ENCODE measurements around the gene OTX2.

OTX2 gene

DNA sequence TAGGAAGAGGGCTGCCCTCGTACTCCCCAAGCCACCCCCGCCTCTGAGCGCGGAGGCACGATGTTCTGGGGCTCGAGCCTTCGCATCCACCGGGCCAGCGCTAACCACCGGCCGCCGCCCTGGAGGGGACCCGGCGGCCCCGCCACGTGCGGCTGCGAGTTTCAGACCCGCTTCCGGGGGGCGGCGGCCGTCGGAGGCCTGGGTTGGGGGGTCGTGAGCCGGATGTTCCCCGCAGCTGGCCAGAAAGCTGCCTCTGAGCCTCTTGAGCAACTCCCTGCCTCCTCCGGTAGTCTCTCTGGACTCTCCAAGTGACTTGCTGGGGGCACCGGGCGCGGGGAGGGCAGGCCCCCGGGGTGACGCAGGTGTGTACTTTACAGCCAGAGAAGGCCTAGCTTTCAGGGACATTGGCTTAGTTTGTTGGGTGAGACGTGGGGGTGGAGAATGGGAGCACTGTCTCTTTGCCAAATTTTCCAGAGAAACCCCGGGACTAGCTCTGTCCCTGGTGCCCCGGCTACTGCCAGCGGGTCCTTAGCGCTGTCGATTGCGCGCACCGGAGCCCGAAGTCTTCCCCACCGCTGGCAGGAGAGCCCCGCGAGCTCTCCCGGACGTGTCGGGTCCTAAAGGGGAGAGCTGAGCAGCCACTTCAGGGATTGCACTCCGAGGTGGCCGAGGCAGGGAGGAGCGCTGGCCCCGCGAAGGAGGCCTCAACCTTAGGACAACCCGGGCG lies 15.6 kb downstream of the OTX2 start:
- no peak for DNase-seq

DNA sequence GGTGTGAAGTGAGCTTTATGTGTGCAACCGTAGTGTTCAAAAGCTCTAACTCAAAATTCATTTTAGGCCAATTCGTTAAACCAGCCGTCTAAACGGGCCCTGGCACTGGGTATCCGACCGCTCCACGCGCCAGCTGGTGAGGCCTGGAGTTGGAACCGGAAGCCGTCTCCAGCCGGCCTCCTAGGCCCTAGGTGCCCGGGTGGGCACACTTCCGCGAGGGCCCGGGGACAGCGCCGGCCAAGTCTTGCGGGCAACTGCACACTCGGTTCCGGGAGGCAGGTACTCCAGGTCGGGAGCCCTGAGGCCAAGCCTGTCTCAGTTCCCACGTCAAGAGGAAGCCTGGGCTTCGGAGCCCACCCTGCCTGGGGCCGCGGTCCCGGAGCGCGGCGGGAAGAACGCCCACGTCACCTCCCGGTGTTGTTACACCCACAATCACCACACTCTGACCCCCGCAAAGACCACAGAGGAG lies 16.2 kb downstream of the OTX2 start:
- DNase-seq: no peak

DNA sequence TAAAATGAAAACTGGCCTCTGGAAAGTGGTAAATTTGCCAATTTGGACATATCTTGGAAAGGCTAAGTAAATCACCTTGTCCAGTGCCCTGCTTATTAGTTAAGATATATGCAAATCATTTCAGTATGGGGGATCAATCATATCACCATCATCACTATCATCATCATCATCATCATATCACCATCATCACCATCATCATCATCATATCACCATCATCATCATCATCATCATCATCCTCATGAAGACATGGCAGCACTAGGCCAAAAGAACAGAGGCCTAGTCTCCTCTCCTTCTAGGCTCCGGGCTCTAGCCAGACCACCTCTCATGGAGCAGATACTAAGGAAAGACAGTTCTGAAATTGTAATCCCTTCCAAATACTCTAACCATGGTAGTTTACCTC lies 20.3 kb downstream of the OTX2 start:
- DNase-seq: no peak

DNA sequence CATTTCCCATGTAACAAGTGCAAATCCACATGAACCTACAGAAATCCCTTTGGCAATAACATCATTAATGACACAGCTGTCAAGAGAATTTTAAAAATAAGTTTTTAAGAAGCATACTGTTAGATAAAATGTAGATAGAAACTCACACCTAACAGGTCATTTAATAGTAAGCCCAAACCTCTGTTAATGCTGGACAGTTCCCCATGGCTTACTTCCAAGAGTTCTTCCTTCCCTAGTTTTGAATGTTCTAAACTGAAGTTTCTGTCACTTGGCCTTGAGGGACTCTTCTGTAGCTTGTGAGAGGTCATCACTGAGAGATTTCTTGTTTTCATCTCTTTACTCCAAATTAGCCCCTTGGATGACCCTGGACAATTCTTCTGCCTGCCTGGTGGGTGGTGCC lies 22.7 kb downstream of the OTX2 start:
- DNase-seq: no peak

DNA sequence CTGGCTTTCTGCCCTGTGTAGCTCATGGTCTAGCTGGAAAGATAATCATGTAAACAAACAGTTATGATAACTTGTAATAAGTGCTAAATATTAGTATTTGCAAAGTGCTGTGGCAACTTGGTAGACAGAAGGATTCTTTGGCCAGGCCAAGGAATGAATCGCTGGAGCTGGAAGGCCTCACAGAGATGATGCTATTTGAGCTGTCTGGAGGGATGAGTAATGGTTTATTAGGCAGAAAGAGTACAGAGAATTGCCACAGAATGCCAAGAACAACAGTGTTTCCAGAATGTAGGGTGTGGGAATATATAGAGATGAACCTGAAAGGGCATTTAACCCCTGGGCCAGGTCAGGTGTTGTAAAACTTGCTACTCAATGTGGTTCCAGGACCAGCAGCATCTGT lies 27.6 kb downstream of the OTX2 start:
- DNase-seq: no peak

DNA sequence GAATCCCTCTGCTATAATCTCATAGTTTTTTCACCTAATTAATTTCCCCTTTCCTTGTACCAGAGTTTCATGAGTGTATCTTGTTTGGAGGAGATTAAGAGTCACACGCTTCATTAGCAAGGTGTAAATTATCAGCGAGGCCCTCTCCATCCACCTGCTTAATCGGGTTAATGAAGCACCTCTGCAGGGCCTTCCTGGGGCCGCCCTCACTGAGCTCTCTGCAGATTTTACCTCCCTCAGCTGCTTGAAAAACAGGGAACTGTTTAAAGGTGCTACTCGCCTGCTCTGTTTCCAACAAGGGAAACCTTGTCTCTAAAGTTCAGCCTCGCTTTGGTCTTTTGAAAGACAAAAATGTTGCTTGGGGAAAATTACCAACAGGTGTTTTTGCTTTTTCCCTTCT lies 35.8 kb downstream of the OTX2 start:
- no peak for DNase-seq

- DNase-seq: no peak
These were observed 39.8 kb downstream of the OTX2 start for GRCh38 chr14:56770512-56770911.

- no peak for DNase-seq
These were observed 49.9 kb downstream of the OTX2 start for GRCh38 chr14:56760164-56760914.

DNA sequence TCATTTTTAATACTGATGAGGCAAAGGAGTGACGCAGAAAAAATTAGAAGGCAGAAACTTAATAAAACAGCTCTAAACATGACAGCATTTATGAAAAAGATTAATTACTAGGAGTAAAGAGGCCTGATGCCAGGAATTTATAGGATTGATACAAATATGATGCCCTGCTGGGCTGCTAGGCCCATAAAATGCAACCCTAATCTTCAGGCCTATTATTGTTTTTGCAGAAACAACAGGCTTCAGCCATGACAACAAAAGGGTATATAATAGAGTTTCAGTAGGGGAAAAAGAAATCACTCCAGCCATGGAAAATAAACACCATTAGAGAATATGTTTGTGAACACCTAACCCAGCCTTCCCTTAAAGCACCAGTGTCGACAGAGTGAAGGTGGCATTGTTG lies 50.6 kb downstream of the OTX2 start:
- DNase-seq: no peak

DNA sequence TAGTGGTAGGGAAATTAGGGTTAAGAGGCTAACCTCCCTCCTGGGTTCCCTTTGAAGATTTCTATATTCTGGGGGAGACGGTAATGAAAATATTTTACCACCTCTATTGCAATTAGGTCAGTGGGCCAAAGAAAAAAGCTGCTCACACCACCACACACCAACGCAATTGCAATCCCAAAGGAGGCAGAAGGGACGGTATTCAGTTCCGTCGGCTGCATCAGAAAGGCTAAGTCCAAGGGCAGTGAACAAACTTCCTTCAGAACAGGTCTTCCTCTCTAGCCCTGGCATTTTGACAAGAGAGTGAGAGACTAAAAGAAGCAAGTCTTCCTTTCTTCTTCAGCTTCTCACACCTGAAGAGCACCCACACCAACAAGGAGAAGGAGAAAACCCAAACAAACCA lies 51.2 kb downstream of the OTX2 start:
- no peak for DNase-seq

DNA sequence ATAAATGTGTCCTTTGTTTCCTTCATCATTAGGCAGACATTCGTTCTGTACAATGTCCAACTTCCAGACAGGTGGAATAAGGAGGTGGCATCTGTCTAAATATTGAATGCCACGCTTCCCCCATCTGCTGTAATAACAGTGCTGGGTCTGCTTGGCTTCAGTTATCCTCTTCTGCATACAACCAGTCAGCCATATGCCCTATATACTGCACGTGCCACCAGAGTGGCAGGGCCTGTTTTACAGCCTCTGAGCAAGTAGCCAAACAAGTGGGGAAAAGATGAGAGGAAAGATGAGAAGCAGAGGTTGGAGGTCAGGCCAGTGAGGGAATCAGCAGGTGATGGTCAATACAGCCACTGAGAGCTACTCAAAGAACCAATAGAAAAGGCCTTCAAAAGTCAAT lies 55.4 kb downstream of the OTX2 start:
- DNase-seq: no peak

DNA sequence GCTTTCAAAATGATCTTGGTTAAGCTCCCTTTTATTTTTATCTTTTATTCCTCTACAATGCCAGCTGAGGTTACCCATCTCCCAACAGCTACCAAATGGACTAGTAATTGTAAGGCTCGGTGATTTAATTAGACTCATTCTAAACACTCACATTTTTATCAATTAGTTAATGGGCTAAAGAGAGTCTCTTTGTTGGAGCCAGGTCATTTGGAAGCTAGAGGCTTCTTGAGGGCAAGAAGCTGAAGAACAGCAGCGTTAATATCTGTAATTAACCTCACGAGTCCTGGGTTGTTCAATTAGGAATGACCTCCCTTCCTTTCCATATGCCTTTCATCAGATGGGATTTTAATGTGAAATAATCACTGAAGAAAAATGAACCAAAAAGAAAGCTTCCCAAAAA lies 56.9 kb downstream of the OTX2 start:
- DNase-seq: no peak

- DNase-seq: no peak
These were observed 57.9 kb downstream of the OTX2 start for GRCh38 chr14:56752428-56752827.

- DNase-seq: no peak
These were observed 58.8 kb downstream of the OTX2 start for GRCh38 chr14:56751471-56751870.
